Measurements from ENCODE around the gene MAP3K7.

The MAP3K7 gene

GRCh38 chr6:90534337-90535025, 52.4 kb downstream of the MAP3K7 start:
- DNase-seq (ENCODE audit: low read depth, low spot score), result no peak
- no peak overlapping the region for H3K27ac ChIP-seq

DNA sequence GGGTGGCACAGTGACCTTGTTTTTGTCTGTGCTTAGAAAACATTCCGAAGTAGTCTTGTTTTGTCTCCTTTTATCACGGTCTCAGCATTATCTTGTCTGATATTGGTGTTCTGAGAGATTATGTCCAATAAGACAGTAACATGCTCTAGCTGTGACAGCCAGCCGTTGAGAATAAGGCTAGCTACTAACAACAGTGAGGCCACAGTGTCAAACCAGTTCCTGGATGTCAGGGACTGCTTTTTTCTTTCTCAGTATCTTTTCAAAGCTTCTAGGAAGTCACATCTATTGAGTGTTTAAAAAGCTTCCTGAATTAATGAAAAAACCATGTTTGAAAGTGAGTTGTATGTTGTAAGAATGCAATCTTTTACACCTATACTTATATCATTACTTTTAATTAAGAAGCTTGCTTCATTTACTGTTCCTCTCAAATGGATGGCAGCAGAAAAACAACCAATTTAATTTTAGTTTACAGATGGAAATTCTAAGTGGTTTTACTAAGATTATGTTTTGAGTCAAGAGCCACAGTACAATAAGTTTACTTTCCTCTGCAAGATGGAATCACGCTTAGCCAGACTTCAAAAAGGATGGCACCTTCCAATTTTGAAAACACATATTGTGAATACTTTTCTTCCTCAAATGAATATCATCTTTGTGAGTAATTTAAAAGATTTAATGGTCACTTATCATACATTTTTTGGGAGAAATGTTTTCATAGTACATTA, 53.1 kb downstream of the MAP3K7 start:
- H3K27ac ChIP-seq, result no peak overlapping the region
- no peak for DNase-seq (ENCODE audit: low read depth, low spot score)

- no peak for DNase-seq (ENCODE audit: low read depth, low spot score)
- no peak overlapping the region for H3K27ac ChIP-seq
Measured at GRCh38 chr6:90530882-90531281, 56.0 kb downstream of the MAP3K7 start.

DNA sequence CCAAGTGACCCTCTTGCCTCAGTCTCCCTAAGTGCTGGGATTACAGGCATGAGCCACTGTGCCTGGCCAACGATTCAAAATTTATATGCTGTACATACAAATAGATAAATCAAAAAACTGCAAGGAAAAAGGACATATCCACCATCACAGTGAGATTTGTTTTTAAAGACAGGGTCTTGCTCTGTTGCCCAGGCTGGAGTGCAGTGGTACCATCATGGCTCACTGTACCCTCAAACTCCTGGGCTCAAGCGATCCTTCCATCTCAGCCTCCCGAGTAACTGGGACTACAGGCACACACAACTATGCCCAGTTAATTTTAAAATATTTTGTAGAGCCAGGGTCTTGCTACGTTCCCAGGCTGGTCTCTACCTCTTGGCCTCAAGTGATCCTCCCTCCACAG, 61.5 kb downstream of the MAP3K7 start:
- DNase-seq (ENCODE audit: low read depth, low spot score), result no peak
- no peak overlapping the region for H3K27ac ChIP-seq

GRCh38 chr6:90523779-90524310, 63.0 kb downstream of the MAP3K7 start:
- no peak overlapping the region for H3K27ac ChIP-seq
- DNase-seq (ENCODE audit: low read depth, low spot score), result no peak

GRCh38 chr6:90521955-90522354, 64.9 kb downstream of the MAP3K7 start:
- no peak for DNase-seq (ENCODE audit: low read depth, low spot score)
- H3K27ac ChIP-seq, result no peak overlapping the region

DNA sequence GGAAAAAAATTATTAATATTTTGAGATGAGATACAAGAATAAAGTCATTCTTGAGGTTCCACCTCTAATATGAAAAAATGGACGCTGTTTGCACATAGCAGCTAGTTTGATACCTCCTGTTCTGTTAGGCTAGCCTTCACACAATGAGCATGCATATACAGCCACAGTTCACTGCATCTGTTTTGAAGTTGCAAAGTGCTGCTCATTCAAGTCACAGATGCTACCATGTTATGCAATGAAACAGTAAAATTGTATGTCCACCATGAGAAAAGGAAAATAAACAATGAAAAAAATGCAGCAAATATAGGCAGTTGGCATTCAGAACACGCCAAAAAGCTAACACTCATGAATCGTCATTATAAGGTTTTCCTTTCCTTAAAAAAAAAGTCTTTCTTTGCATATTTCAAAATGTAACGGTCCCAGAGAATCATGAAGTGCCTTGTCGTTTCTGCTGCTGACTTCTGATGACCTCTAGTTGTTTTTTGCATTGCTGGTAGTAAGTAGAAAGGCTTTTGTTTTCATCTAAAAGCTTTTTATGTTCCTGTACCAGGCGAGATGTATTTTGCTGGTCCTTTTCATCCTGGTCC, 70.7 kb downstream of the MAP3K7 start:
- no peak for DNase-seq (ENCODE audit: low read depth, low spot score)
- no peak overlapping the region for H3K27ac ChIP-seq

GRCh38 chr6:90514496-90514895, 72.4 kb downstream of the MAP3K7 start:
- H3K27ac ChIP-seq, result no peak overlapping the region
- DNase-seq (ENCODE audit: low read depth, low spot score), result no peak

- DNase-seq (ENCODE audit: low read depth, low spot score), result no peak
- H3K27ac ChIP-seq, result no peak overlapping the region
Measured at GRCh38 chr6:90508753-90509152, 78.1 kb downstream of the MAP3K7 start.

DNA sequence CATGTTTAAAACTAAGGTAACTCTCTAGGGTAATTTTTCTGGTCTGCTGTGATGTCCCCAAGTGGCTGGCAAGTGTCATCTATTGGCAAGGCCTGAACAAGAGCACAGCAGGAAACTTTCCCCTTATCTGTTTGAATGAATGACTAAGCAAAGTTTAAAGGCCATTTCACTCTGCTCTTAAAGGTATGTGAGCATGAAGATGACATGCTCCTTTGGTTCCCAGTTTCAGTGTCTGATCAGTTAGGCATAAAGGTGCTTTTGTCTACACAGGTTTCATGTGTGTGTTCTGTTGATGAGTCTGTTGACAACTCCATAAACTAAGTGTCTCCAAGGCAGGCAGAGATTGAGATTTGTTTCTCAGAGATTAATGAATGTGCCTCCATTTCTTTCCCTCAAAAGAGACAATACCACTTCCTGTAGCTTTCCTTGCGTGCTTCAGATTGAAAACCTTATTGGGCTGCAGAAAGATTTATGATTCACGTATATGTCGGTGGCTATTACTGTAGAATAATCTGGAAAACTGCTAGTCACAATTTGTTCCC, 83.9 kb downstream of the MAP3K7 start:
- no peak for DNase-seq (ENCODE audit: low read depth, low spot score)
- no peak overlapping the region for H3K27ac ChIP-seq

- DNase-seq (ENCODE audit: low read depth, low spot score), result no peak
- no peak overlapping the region for H3K27ac ChIP-seq
Measured at GRCh38 chr6:90502381-90502780, 84.5 kb downstream of the MAP3K7 start.

- no peak for DNase-seq (ENCODE audit: low read depth, low spot score)
- no peak overlapping the region for H3K27ac ChIP-seq
Measured at GRCh38 chr6:90500458-90500857, 86.4 kb downstream of the MAP3K7 start.

- no peak overlapping the region for H3K27ac ChIP-seq
- DNase-seq (ENCODE audit: low read depth, low spot score), result no peak
Measured at GRCh38 chr6:90497411-90497810, 89.5 kb downstream of the MAP3K7 start.

DNA sequence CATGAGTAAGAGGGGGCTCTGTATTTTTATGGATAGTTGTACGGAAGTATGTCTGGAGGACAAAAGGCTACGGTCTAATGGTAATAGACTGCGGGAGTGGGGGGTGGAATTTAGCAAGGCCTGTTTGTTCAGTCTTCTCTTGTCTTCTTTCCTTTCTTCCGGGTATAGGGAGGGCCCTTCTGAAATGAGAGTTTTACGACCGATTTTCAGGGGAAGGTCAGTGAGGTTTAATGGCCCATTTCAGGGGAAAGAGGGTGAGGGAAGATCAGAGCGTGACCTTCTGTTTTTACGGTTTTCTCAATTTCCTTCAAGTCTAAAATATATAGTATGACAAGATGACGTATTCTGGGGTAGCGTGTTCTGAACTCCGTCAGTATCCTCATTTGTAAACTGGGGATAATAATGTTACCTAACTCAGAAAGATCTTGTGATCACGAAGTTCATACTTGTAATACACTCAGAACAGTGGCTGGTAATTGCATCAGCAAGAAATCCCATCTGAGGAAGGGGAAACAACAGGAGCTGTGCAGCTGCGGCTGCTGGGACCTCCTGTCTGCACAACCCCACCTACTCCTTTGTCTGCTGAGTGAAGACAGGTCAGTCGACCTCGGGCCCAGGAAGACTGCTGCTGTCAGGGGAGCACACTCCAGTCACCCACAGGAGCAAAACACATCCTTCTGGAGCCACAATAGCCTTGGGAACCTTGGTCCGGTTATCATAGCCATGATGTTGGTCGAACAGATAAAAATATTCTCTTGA, 90.4 kb downstream of the MAP3K7 start:
- DNase-seq (ENCODE audit: low read depth, low spot score), result no peak
- no peak overlapping the region for H3K27ac ChIP-seq

GRCh38 chr6:90495216-90495817, 91.6 kb downstream of the MAP3K7 start:
- DNase-seq (ENCODE audit: low read depth, low spot score), result no peak
- H3K27ac ChIP-seq, result no peak overlapping the region

DNA sequence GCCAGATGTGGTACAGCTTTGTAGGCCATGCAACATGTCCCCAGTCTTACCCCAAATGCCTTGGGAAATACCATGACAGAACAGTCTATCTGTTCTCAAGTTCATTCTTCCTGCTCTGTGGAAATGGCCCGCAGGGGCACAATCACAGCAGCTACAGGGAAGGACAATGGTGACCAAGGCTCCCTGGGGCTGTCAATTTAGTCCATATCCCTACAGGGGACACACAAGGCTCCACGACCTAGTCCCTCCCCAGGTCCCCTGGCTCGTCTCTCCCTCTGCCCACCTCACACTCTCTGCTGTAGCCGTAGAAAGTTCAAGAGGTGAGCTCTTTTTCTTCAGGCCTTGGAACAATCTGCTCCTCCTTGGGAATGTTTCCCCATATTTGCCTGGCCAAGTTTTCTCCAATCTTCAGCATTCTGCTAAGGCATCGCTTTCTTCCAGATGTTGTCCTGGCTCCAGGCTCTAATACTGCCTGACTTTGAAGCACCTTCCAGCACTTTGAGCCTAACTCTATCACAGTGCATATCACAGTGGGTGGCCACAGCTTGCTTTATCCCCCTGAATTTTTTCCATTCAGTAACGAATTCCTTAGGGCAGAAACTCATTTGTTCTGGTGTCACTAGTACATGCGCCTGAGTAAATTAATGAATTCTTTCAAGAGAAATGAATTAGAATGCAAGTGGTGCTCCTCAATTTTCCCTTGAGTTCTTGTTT, 92.6 kb downstream of the MAP3K7 start:
- no peak for DNase-seq (ENCODE audit: low read depth, low spot score)
- no peak overlapping the region for H3K27ac ChIP-seq

GRCh38 chr6:90493332-90493731, 93.5 kb downstream of the MAP3K7 start:
- no peak for DNase-seq (ENCODE audit: low read depth, low spot score)
- H3K27ac ChIP-seq, result no peak overlapping the region

DNA sequence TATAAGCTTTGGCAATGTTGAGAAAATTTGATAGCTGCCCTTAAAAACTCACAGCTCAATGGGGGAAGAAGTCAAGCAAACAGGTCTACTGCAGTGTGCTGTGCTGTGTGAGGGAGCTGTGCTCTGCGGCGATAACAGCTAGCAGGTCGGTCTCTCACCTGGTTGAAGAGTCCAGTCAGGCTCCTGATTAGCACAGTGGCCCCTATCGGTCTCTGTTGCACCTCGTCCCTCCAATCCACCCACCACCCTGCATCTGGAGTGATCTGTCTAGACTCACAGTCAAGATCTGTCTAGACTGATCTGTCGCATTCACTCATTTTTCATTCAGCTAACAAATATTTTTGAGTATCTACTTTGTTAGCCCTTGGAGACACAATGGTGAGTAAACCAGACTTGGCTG, 94.1 kb downstream of the MAP3K7 start:
- DNase-seq (ENCODE audit: low read depth, low spot score), result no peak
- no peak overlapping the region for H3K27ac ChIP-seq

DNA sequence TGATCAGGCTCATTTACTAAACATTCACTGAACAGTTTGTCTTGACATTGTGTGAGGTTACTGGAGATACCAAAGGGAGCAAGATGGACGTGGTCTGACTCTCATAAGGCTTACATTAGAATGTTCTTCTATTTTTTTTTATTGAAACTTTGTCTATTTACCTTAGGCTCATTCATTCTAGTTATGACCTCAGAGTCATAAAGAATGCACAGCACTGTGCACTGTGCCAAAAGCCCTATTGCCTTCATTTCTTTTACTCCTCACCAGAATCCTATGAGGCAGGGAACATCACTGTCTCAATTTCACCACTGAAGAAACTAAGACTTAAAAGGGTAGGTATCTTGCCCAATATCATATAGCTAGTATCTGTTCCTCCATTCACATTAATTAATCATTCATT, 94.5 kb downstream of the MAP3K7 start:
- no peak for DNase-seq (ENCODE audit: low read depth, low spot score)
- no peak overlapping the region for H3K27ac ChIP-seq

Data from epithelial cell of prostate (primary cell).